SU-DHL-6 (cell line): ENCODE data around the gene PGC.

Source experiments
- CTCF ChIP-seq: fragments of 200-600 bp; sonication (generic); IDR thresholded peaks from one replicate; pipeline ENCODE4 v1.5.1; 2017; ENCODE audit warnings: antibody characterized with exemption, mild to moderate bottlenecking, low read length, moderate library complexity; ENCODE audit not compliant: insufficient read depth, poor library complexity, severe bottlenecking
- EZH2phosphoT487 ChIP-seq: fragments of 200-600 bp; sonication (generic), shearing (Covaris generic); conservative IDR thresholded peaks from 2 replicates; pipeline ENCODE4 v1.6.1; 2018; ENCODE audit warnings: mild to moderate bottlenecking, antibody characterized with exemption, low read length, moderate library complexity, mixed read lengths

- TF ChIP-seq CTCF (no peak), EZH2phosphoT487 (no peak)
These were observed 12.8 kb upstream of the PGC start for GRCh38 chr6:41759905-41760579.
